ENCODE data around the gene UBLCP1.
"Not testable (repeated sequence)": the region's sequence is repeated elsewhere in the genome, so short reads cannot be mapped to it uniquely, and the experiment has no call there.

Gene UBLCP1

GRCh38 chr5:159301466-159301865, 38.4 kb downstream of the UBLCP1 start:
- H3K9ac ChIP-seq: no peak overlapping the region
- no peak overlapping the region for H3K27ac ChIP-seq
- no peaks in the 10 kb centered on the region for H3K36me3 ChIP-seq (ENCODE audit: insufficient read depth)
- H2AFZ ChIP-seq (ENCODE audit: low read depth): no peak overlapping the region
- H3K4me2 ChIP-seq: no peak overlapping the region
- no peaks in the 10 kb centered on the region for H3K4me1 ChIP-seq (ENCODE audit: low read depth, poor library complexity, severe bottlenecking)
- no peaks in the 10 kb centered on the region for H4K20me1 ChIP-seq (ENCODE audit: insufficient read depth)
- no peak overlapping the region for H3K4me3 ChIP-seq (IDR thresholded peaks at IDR 0.05; ENCODE audit: insufficient read depth, low read depth, low read length)
- H3K27me3 ChIP-seq (ENCODE audit: insufficient read depth, low read depth): no peaks in the 10 kb centered on the region
- no peak for TF ChIP-seq CTCF (conservative IDR thresholded peaks at IDR 0.05; ENCODE audit: low read depth, low read length)
- no peaks in the 10 kb centered on the region for H3K79me2 ChIP-seq (ENCODE audit: insufficient read depth, low read depth)

GRCh38 chr5:159301929-159302860, 39.1 kb downstream of the UBLCP1 start:
- not testable (repeated sequence) for H3K27me3 ChIP-seq (ENCODE audit: insufficient read depth, low read depth); H4K20me1 ChIP-seq (ENCODE audit: insufficient read depth); H3K27ac ChIP-seq; H2AFZ ChIP-seq (ENCODE audit: low read depth); H3K79me2 ChIP-seq (ENCODE audit: insufficient read depth, low read depth); H3K9ac ChIP-seq; H3K4me1 ChIP-seq (ENCODE audit: low read depth, poor library complexity, severe bottlenecking); H3K4me2 ChIP-seq; H3K4me3 ChIP-seq (IDR thresholded peaks at IDR 0.05; ENCODE audit: insufficient read depth, low read depth, low read length); H3K36me3 ChIP-seq (ENCODE audit: insufficient read depth)

- Histone ChIP-seq H3K4me3 (IDR thresholded peaks at IDR 0.05; ENCODE audit: insufficient read depth, low read depth, low read length) (no peak overlapping the region), H2AFZ (ENCODE audit: low read depth) (no peak overlapping the region), H3K79me2 (ENCODE audit: insufficient read depth, low read depth) (no peaks in the 10 kb centered on the region), H3K4me1 (ENCODE audit: low read depth, poor library complexity, severe bottlenecking) (no peaks in the 10 kb centered on the region), H4K20me1 (ENCODE audit: insufficient read depth) (no peaks in the 10 kb centered on the region), H3K4me2 (no peak overlapping the region), H3K27me3 (ENCODE audit: insufficient read depth, low read depth) (no peaks in the 10 kb centered on the region), H3K9ac (no peak overlapping the region), H3K27ac (no peak overlapping the region), H3K36me3 (ENCODE audit: insufficient read depth) (no peaks in the 10 kb centered on the region)
- TF ChIP-seq CTCF (conservative IDR thresholded peaks at IDR 0.05; ENCODE audit: low read depth, low read length): no peak
Observed at GRCh38 chr5:159303286-159303685, 40.2 kb downstream of the UBLCP1 start.

- Histone ChIP-seq H3K36me3 (ENCODE audit: insufficient read depth) (no peaks in the 10 kb centered on the region), H2AFZ (ENCODE audit: low read depth) (no peak overlapping the region), H3K4me2 (no peak overlapping the region), H3K9ac (no peak overlapping the region), H4K20me1 (ENCODE audit: insufficient read depth) (no peaks in the 10 kb centered on the region), H3K4me3 (IDR thresholded peaks at IDR 0.05; ENCODE audit: insufficient read depth, low read depth, low read length) (no peak overlapping the region), H3K79me2 (ENCODE audit: insufficient read depth, low read depth) (no peaks in the 10 kb centered on the region), H3K27ac (no peak overlapping the region), H3K27me3 (ENCODE audit: insufficient read depth, low read depth) (no peaks in the 10 kb centered on the region), H3K4me1 (ENCODE audit: low read depth, poor library complexity, severe bottlenecking) (no peaks in the 10 kb centered on the region)
- TF ChIP-seq CTCF (conservative IDR thresholded peaks at IDR 0.05; ENCODE audit: low read depth, low read length): no peak
Observed at GRCh38 chr5:159304961-159305595, 42.0 kb downstream of the UBLCP1 start.

Data from KMS-11 (cell line).